Testis (tissue), 2 donors: Measurements from ENCODE around the gene PROB1.

ENCODE experiments used
- POLR2A ChIP-seq: fragments of 450-650 bp; IDR thresholded peaks from one replicate; pipeline ENCODE4 v1.6.1; 2017; ENCODE audit warnings: antibody characterized with exemption, mild to moderate bottlenecking, moderate library complexity
- TF ChIP-seq, protein P1 (sequence below), 3 experiments: fragments of 450-650 bp in 2 of 3; fragments of 200-600 bp in 1 of 3; sonication (generic) in 1 of 3; IDR thresholded peaks; one replicate each; pipeline ENCODE4 v1.5.1; 2016 to 2019; ENCODE audit warnings: antibody characterized with exemption in 3 of 3, mild to moderate bottlenecking in 2 of 3, moderate library complexity in 1 of 3

DNA sequence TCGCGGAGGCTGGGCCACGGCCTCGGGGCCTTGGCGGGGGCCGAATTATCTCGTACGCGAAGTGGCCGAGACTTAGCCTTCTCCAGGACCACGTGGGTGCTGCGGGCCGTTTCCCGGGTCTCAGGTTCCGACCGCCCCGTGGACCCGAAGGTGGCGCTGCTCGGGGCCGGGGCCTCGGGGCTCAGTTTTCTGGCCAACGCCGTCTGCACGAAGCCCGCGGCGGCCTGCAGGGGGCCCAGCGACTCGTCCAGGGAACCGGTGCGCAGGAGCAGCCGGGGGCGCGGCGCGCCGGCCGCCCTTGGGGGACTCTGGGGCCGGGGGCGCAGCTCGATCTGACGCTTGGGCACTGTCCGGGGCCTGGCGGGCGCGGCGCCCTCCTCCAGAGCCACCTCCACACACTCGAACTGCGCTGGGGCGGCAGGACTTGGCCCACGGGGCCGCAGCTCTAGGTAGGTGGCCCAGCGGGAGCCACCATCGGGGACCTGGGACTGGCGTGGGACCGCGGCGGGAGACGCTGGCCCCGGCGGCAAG, 716 bp downstream of the PROB1 start:
- no peak for TF ChIP-seq POLR2A
- TF ChIP-seq, protein P1, sequence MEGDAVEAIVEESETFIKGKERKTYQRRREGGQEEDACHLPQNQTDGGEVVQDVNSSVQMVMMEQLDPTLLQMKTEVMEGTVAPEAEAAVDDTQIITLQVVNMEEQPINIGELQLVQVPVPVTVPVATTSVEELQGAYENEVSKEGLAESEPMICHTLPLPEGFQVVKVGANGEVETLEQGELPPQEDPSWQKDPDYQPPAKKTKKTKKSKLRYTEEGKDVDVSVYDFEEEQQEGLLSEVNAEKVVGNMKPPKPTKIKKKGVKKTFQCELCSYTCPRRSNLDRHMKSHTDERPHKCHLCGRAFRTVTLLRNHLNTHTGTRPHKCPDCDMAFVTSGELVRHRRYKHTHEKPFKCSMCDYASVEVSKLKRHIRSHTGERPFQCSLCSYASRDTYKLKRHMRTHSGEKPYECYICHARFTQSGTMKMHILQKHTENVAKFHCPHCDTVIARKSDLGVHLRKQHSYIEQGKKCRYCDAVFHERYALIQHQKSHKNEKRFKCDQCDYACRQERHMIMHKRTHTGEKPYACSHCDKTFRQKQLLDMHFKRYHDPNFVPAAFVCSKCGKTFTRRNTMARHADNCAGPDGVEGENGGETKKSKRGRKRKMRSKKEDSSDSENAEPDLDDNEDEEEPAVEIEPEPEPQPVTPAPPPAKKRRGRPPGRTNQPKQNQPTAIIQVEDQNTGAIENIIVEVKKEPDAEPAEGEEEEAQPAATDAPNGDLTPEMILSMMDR (IDR thresholded peaks at IDR 0.05), result no peak
